Neural progenitor cell (in vitro differentiated cells): ENCODE results near the gene PCNT. TPM values are rescaled to one million over a fixed set of nuclear protein-coding genes. Genes with fewer than 3 reads are reported as not detected.

ENCODE experiments used
- DNase-seq: peaks from one replicate; pipeline ENCODE4 v3.0.0-alpha.2; 2016; ENCODE audit warnings: low spot score
- H2AFZ ChIP-seq: fragments of 200-600 bp; sonication (generic); replicated peaks from 2 replicates; pipeline ENCODE4 v1.6.1; 2016; ENCODE audit warnings: antibody characterized with exemption
- H3F3A ChIP-seq: fragments of 200-600 bp; sonication (generic); 2 replicates; pipeline ENCODE4 v1.6.1; 2016; ENCODE audit warnings: antibody characterized with exemption, low read depth
- H3K27ac ChIP-seq: fragments of 200-600 bp; sonication (generic); 2 replicates; pipeline ENCODE4 v1.5.1; 2016; ENCODE audit warnings: mild to moderate bottlenecking
- H3K27me3 ChIP-seq: fragments of 200-600 bp; sonication (generic); 2 replicates; pipeline ENCODE4 v1.6.1; 2016; ENCODE audit warnings: mild to moderate bottlenecking, moderate library complexity
- H3K36me3 ChIP-seq: fragments of 200-600 bp; sonication (generic); 2 replicates; pipeline ENCODE4 v1.5.1; 2016
- H3K4me1 ChIP-seq: fragments of 200-600 bp; sonication (generic); 2 replicates; pipeline ENCODE4 v1.6.1; 2016; ENCODE audit warnings: mixed run types
- H3K4me2 ChIP-seq: fragments of 200-600 bp; sonication (generic); 2 replicates; pipeline ENCODE4 v1.6.1; 2016
- H3K4me3 ChIP-seq: fragments of 200-600 bp; sonication (generic); 2 replicates; pipeline ENCODE4 v1.5.1; 2016
- H3K79me2 ChIP-seq: fragments of 200-600 bp; sonication (generic); 2 replicates; pipeline ENCODE4 v1.6.1; 2016; ENCODE audit warnings: low read depth
- H3K9ac ChIP-seq: fragments of 200-600 bp; sonication (generic); 2 replicates; pipeline ENCODE4 v1.6.1; 2016
- H3K9me3 ChIP-seq: fragments of 200-600 bp; sonication (generic); 2 replicates; pipeline ENCODE4 v1.5.1; 2016; ENCODE audit warnings: low read depth
- H4K20me1 ChIP-seq: fragments of 200-600 bp; sonication (generic); 2 replicates; pipeline ENCODE4 v1.6.1; 2016; ENCODE audit warnings: low read depth
- H3K27ac Mint-ChIP-seq: 3 replicates; pipeline ENCODE4 v1.8.0; 2021; ENCODE audit warnings: mixed read lengths
- H3K27me3 Mint-ChIP-seq: 2 replicates; pipeline ENCODE4 v1.8.0; 2022; ENCODE audit warnings: low read depth, mild to moderate bottlenecking, inconsistent platforms, moderate library complexity, mixed read lengths; ENCODE audit not compliant: insufficient read depth
- H3K36me3 Mint-ChIP-seq: 3 replicates; pipeline ENCODE4 v1.8.0; 2021; ENCODE audit warnings: mixed read lengths
- H3K4me1 Mint-ChIP-seq: 3 replicates; pipeline ENCODE4 v1.8.0; 2021; ENCODE audit warnings: mixed read lengths
- H3K4me3 Mint-ChIP-seq: 3 replicates; pipeline ENCODE4 v1.8.0; 2021; ENCODE audit warnings: mild to moderate bottlenecking, moderate library complexity, mixed read lengths
- H3K9me3 Mint-ChIP-seq: 3 replicates; pipeline ENCODE4 v1.8.0; 2020; ENCODE audit warnings: mixed read lengths
- EZH2 ChIP-seq: fragments of 200-600 bp; sonication (generic); IDR thresholded peaks from 2 replicates; pipeline ENCODE4 v1.6.1; 2017; ENCODE audit warnings: antibody characterized with exemption, mild to moderate bottlenecking, moderate library complexity
- EZH2phosphoT487 ChIP-seq: fragments of 200-600 bp; sonication (generic); IDR thresholded peaks from 2 replicates; pipeline ENCODE4 v1.6.1; 2017; ENCODE audit warnings: antibody characterized with exemption
- total RNA-seq: library from RNA; depleted of rRNA; stranded (reverse); fragments of >200 nt; gene quantifications from 2 replicates; pipeline ENCODE4 v1.2.3, GENCODE V29; 2015; ENCODE audit warnings: low replicate concordance
- TF ChIP-seq, protein P1 (sequence below): fragments of 200-600 bp; sonication (generic); IDR thresholded peaks from 2 replicates; pipeline ENCODE4 v1.5.1; 2017; ENCODE audit warnings: antibody characterized with exemption, mild to moderate bottlenecking

PCNT gene, protein sequence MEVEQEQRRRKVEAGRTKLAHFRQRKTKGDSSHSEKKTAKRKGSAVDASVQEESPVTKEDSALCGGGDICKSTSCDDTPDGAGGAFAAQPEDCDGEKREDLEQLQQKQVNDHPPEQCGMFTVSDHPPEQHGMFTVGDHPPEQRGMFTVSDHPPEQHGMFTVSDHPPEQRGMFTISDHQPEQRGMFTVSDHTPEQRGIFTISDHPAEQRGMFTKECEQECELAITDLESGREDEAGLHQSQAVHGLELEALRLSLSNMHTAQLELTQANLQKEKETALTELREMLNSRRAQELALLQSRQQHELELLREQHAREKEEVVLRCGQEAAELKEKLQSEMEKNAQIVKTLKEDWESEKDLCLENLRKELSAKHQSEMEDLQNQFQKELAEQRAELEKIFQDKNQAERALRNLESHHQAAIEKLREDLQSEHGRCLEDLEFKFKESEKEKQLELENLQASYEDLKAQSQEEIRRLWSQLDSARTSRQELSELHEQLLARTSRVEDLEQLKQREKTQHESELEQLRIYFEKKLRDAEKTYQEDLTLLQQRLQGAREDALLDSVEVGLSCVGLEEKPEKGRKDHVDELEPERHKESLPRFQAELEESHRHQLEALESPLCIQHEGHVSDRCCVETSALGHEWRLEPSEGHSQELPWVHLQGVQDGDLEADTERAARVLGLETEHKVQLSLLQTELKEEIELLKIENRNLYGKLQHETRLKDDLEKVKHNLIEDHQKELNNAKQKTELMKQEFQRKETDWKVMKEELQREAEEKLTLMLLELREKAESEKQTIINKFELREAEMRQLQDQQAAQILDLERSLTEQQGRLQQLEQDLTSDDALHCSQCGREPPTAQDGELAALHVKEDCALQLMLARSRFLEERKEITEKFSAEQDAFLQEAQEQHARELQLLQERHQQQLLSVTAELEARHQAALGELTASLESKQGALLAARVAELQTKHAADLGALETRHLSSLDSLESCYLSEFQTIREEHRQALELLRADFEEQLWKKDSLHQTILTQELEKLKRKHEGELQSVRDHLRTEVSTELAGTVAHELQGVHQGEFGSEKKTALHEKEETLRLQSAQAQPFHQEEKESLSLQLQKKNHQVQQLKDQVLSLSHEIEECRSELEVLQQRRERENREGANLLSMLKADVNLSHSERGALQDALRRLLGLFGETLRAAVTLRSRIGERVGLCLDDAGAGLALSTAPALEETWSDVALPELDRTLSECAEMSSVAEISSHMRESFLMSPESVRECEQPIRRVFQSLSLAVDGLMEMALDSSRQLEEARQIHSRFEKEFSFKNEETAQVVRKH (N-terminal part only)
- 32.3 and 42.0 TPM in 2 replicates for total RNA-seq

GRCh38 chr21:46323710-46324389 is at the start of gene PCNT, which contains the start of gene C21orf58:
PCNT (plus strand) TSS chr21:46324156; CDS start chr21:46324229, 73 bp downstream.
C21orf58 (minus strand) TSS chr21:46323870; CDS start chr21:46322738, 1,132 bp downstream.
- Mint-ChIP-seq H3K9me3 (no peaks in the 10 kb centered on the region), H3K27ac (peak within 1 kb of the TSS; percentile 96), H3K4me3 (peak within 1 kb of the TSS; percentile 99), H3K36me3 (peaks cover 20% of the 10 kb centered on the region), H3K4me1 (peaks cover 39% of the 10 kb centered on the region), H3K27me3 (peaks cover 11% of the 10 kb centered on the region)
- peak; percentile 99 for DNase-seq
- H3K27ac ChIP-seq: peak within 1 kb of the TSS; percentile 97
- H3K27me3 ChIP-seq: no peaks in the 10 kb centered on the region
- peak within 1 kb of the TSS; percentile 99 for H3K4me2 ChIP-seq
- TF ChIP-seq EZH2phosphoT487 (no peak), EZH2 (no peak)
- TF ChIP-seq, protein P1, sequence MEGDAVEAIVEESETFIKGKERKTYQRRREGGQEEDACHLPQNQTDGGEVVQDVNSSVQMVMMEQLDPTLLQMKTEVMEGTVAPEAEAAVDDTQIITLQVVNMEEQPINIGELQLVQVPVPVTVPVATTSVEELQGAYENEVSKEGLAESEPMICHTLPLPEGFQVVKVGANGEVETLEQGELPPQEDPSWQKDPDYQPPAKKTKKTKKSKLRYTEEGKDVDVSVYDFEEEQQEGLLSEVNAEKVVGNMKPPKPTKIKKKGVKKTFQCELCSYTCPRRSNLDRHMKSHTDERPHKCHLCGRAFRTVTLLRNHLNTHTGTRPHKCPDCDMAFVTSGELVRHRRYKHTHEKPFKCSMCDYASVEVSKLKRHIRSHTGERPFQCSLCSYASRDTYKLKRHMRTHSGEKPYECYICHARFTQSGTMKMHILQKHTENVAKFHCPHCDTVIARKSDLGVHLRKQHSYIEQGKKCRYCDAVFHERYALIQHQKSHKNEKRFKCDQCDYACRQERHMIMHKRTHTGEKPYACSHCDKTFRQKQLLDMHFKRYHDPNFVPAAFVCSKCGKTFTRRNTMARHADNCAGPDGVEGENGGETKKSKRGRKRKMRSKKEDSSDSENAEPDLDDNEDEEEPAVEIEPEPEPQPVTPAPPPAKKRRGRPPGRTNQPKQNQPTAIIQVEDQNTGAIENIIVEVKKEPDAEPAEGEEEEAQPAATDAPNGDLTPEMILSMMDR: no peak
- H3K9ac ChIP-seq: peak within 1 kb of the TSS; percentile 89
- H3F3A ChIP-seq: peaks cover 35% of the 10 kb centered on the region
- peaks cover 88% of the 10 kb centered on the region for H3K79me2 ChIP-seq
- H3K9me3 ChIP-seq: no peaks in the 10 kb centered on the region
- H3K36me3 ChIP-seq: no peaks in the 10 kb centered on the region
- peaks cover 32% of the 10 kb centered on the region for H3K4me1 ChIP-seq
- H3K4me3 ChIP-seq: peak within 1 kb of the TSS; percentile 99
- H2AFZ ChIP-seq: peak within 1 kb of the TSS; percentile 99
- peaks cover 43% of the 10 kb centered on the region for H4K20me1 ChIP-seq

- Histone ChIP-seq H3K27me3 (no peaks in the 10 kb centered on the region), H2AFZ (no peak overlapping the region), H4K20me1 (peaks cover 4% of the 10 kb centered on the region), H3K36me3 (no peaks in the 10 kb centered on the region), H3K79me2 (no peaks in the 10 kb centered on the region), H3K4me2 (no peak overlapping the region), H3K9ac (no peak overlapping the region), H3K4me1 (no peaks in the 10 kb centered on the region), H3K27ac (no peak overlapping the region), H3K9me3 (no peaks in the 10 kb centered on the region), H3F3A (no peaks in the 10 kb centered on the region), H3K4me3 (no peak overlapping the region)
- Mint-ChIP-seq H3K9me3 (no peaks in the 10 kb centered on the region), H3K36me3 (peaks cover 43% of the 10 kb centered on the region), H3K27me3 (peaks cover 3% of the 10 kb centered on the region), H3K4me1 (no peaks in the 10 kb centered on the region), H3K4me3 (no peak overlapping the region), H3K27ac (no peak overlapping the region)
- DNase-seq: no peak
- TF ChIP-seq EZH2phosphoT487 (no peak), EZH2 (no peak)
- TF ChIP-seq, protein P1: no peak
Measured at GRCh38 chr21:46274797-46275390, 49.1 kb upstream of the PCNT start.
